ENCODE results near the gene ABCA2. TPM values are rescaled to one million over a fixed set of nuclear protein-coding genes. Genes with fewer than 3 reads are reported as not detected.
"Not testable (repeated sequence)": the region's sequence is repeated elsewhere in the genome, so short reads cannot be mapped to it uniquely, and the experiment has no call there.

ABCA2 gene
- total RNA-seq, 2 experiments from 2014 or later: 11.8 to 16.2 TPM

DNA sequence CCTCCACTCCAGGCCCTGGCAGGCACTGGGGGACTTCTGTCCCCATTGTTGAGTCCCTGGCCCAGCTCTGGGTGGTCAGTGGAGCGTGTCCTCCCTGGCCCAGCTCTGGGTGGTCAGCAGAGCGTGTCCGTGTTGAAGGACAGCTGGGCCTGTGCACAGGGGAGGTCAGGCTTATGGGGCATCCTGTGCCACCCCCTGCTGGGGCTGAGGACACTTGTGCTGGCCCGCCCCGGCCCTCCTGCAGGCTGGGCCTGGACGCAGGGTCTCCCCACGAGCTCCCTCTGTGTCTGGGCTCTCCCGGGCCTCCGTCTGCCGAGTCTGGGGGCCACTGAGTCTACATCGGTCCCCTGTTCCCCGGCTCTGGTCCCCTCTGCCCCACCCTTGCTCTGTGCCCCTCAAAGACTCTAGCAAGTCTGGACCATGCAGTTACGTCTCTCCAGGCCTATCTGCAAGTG, 20.2 kb downstream of the ABCA2 start:
- no peaks in the 10 kb centered on the region for H3K27me3 Mint-ChIP-seq
- ChIA-PET POLR2A (no interaction called here), CTCF (interaction anchor here (2.9 kb wide), 1 partner anchor 21 kb away, joined by 11 read pairs; no protein-coding TSS in a partner anchor)
- no peaks in the 10 kb centered on the region for H3K9me3 Mint-ChIP-seq
- no peaks in the 10 kb centered on the region for H3K36me3 Mint-ChIP-seq (ENCODE audit: low read depth)
- no peak for TF ChIP-seq CTCF (IDR thresholded peaks at IDR 0.05)
- H3K4me3 Mint-ChIP-seq: no peak overlapping the region
- peaks cover 13% of the 10 kb centered on the region for H3K4me1 Mint-ChIP-seq (ENCODE audit: low read depth)
- intact Hi-C loops (cut with micrococcal nuclease): no loop called here
- H3K27ac Mint-ChIP-seq: no peak overlapping the region
- ATAC-seq: no peak
- no peak for DNase-seq

GRCh38 chr9:137007108-137007815, 20.8 kb downstream of the ABCA2 start:
- Mint-ChIP-seq H3K27ac (no peak overlapping the region), H3K4me3 (no peak overlapping the region), H3K36me3 (ENCODE audit: low read depth) (no peaks in the 10 kb centered on the region), H3K9me3 (no peaks in the 10 kb centered on the region), H3K27me3 (no peaks in the 10 kb centered on the region), H3K4me1 (ENCODE audit: low read depth) (peaks cover 13% of the 10 kb centered on the region)
- intact Hi-C loops (cut with micrococcal nuclease): no loop called here
- CTCF ChIA-PET: interaction anchor here (2.9 to 5.9 kb wide), 2 partner anchors 22 to 28 kb away, joined by 11 to 31 read pairs; no protein-coding TSS in a partner anchor
- DNase-seq (no peak), ATAC-seq (no peak)
- no peak for TF ChIP-seq CTCF (IDR thresholded peaks at IDR 0.05)
- POLR2A ChIA-PET: interaction anchor here (0.6 kb wide), 1 partner anchor 28 kb away, joined by 3 read pairs; no protein-coding TSS in a partner anchor

GRCh38 chr9:137006116-137007003, 21.7 kb downstream of the ABCA2 start:
- H3K36me3 Mint-ChIP-seq (ENCODE audit: low read depth): no peaks in the 10 kb centered on the region
- ChIA-PET CTCF (interaction anchor here (0.8 to 5.9 kb wide), 5 partner anchors 23 to 61 kb away, joined by 3 to 31 read pairs (median 3); no protein-coding TSS in a partner anchor), POLR2A (interaction anchor here (0.6 kb wide), 1 partner anchor 29 kb away, joined by 3 read pairs; no protein-coding TSS in a partner anchor)
- H3K27ac Mint-ChIP-seq: no peak overlapping the region
- TF ChIP-seq CTCF (IDR thresholded peaks at IDR 0.05): no peak
- no peak overlapping the region for H3K4me3 Mint-ChIP-seq
- no peaks in the 10 kb centered on the region for H3K27me3 Mint-ChIP-seq
- ATAC-seq: peak; percentile 44
- intact Hi-C loops (cut with micrococcal nuclease): no loop called here
- no peaks in the 10 kb centered on the region for H3K9me3 Mint-ChIP-seq
- peak; percentile 44 for DNase-seq
- peaks cover 13% of the 10 kb centered on the region for H3K4me1 Mint-ChIP-seq (ENCODE audit: low read depth)

- H3K4me1 Mint-ChIP-seq (ENCODE audit: low read depth): peaks cover 23% of the 10 kb centered on the region
- H3K4me3 Mint-ChIP-seq: not testable (repeated sequence)
- POLR2A ChIA-PET: interaction anchor here (0.6 to 1.1 kb wide), 2 partner anchors 8 to 11 kb away, joined by 3 read pairs; no protein-coding TSS in a partner anchor
Measured at GRCh38 chr9:137004285-137004684, 23.8 kb downstream of the ABCA2 start.

More at GRCh38 chr9:137004285-137004684, 23.8 kb downstream of the ABCA2 start:
- H3K27ac Mint-ChIP-seq; intact Hi-C loops (cut with micrococcal nuclease); H3K27me3 Mint-ChIP-seq; ATAC-seq; H3K36me3 Mint-ChIP-seq (ENCODE audit: low read depth); H3K9me3 Mint-ChIP-seq: not testable (repeated sequence)
- DNase-seq: peak; percentile 47
- CTCF ChIA-PET: interaction anchor here (1.1 to 5.9 kb wide), 5 partner anchors 12 to 214 kb away, joined by 3 to 31 read pairs (median 4); partner anchors contain the start of genes PAXX and TMEM141
- TF ChIP-seq CTCF (IDR thresholded peaks at IDR 0.05): peak; percentile 68
